ENCODE data around the gene OR52A5.
"Not testable (repeated sequence)": the region's sequence is repeated elsewhere in the genome, so short reads cannot be mapped to it uniquely, and the experiment has no call there.

The OR52A5 gene

DNA sequence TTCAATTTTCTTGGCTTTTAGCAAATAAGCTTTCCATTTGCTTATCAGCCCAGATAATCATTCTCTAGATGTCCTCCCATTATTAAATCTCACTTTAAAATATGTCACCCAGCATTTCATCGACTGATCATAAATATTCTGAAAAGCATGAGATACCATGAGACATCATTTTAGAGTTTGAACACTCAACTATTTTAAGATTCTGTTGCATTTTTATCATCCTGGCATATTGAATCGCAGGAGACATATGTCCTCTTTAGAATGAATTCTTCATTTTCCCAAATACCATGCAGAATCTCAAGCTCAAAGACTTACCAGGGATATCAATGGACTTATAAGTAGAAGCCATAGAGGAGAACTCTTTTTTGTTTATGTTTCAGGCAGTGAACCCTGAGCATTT is at the start of gene OR52A5:
Gene OR52A5 (minus strand): TSS at position 361 of the 400 bp plus-strand sequence. CDS start 5,714 bp downstream, outside the sequence.
- DNase-seq (ENCODE audit: low read depth, low spot score): no peak

DNA sequence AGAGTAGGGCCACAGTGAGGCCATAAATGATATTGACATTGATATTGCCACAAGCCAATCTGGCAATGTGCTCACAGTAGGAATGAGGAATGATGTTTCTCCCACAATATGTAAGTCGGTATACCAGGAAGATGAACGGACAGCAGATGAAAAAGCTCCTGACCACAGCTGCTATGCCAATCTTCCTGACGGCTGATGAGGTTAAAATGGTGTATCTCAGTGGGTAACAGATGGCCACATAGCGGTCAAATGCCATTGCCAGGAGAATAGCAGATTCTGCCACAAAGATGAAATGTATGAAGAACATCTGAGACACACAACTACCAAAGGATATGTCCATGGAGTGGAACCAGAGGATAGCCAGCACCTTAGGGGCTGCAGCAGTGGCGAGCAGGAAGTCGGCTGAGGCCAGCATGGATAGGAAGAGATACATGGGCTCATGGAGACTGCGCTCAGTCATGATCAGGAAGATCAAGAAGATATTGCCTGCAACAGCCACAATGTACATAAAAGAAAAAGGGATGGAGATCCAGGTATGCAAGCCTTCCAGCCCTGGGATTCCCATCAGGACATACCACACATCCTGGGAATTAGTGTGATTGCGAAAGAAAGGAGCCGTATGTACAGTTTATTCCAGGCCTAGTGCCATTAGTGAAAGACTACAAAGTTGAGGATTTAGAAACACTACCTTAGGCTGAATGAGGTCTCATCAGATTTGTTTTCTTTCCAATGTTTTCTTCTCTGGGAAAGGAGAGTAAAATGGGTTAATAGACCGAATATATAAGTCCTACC is 40.1 kb upstream of the OR52A5 start:
- DNase-seq (ENCODE audit: low read depth, low spot score): no peak

DNA sequence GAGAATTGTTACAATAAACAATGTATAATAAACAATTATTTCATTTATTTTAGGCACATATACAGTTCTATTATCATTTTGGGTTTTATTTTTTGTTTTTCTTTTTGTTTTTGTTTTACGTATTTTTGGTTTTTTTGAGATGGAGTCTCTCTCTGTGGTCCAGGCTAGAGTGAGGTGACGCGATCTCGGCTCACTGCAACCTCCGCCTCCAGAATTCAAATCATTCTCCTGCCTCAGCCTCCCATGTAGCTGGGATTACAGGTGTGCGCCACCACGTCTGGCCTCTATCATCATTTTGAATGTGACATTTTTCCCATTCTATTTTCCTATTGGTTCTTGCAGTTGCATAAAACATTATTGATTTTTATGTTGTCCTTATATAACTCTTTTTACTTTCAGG is 36.8 kb upstream of the OR52A5 start:
- no peak for DNase-seq (ENCODE audit: low read depth, low spot score)

DNA sequence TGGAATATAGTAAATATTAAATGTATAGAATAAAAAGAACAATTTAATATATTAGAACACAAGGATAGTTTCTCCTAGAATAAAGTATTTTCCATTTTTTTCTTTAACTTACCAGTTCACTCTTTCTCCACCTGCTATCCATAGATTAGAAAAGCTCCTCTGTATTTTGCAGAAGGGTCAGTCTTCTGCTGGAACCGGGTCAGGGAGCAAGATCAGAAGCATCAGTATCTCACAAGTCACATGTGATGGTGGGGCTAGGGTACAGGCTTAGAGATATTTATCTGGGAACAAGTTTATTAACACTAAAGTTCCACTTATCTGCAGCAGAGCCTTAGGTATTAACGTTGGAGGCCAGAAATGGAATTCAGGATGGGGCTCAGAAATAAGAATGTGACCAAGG is 33.7 kb upstream of the OR52A5 start:
- no peak for DNase-seq (ENCODE audit: low read depth, low spot score)

DNA sequence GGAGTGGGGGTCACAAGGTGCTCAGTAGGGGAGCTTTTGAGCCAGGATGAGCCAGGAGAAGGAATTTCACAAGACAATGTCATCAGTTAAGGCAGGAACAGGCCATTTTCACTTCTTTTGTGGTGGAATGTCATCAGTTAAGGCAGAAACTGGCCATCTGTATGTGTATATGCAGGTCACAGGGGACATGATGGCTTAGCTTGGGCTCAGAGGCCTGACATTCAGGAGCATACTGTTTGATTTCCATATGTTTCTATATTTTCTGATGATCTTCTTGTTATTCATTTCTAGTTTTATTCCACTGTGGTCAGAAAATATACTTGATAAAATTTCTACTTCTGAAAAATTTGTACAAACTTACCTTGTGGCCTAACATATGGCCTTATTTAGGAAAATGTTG is 27.7 kb upstream of the OR52A5 start:
- not testable (repeated sequence) for DNase-seq (ENCODE audit: low read depth, low spot score)

DNA sequence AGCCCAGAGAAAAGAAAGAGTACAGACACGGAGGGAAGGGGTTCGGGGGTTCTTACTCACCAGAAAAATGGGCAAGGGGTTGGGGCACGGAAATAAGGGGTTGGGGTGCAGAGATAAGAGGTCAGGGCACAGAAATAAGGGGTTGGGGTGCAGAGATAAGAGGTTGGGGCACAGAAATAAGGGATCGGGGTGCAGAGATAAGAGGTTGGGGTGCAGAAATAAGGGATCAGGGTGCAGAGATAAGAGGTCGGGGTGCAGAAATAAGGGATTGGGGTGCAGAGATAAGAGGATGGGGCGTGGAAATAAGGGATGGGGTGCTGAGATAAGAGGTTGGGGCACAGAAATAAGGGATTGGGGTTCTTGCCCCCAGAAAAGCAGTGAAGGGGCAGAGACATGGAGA is 26.7 kb upstream of the OR52A5 start:
- not testable (repeated sequence) for DNase-seq (ENCODE audit: low read depth, low spot score)

DNA sequence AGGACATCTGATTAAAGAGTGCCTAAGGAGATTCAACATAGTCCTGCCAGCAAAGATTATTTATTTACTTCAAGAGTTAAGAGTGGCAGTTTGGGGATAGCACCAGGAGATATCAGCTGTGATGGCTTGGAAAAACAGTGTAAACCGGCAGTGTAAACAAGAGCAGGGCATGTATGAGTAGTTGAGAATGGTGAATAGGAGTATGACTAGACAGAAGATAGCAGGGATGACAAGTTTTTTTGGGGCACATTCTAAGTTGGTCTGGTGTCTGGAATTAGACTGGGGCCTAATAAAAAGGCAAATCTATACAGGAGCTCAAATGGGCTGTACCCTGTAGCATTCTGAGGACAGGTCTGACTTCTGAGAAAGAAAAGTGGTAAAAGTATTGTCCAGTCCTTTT is 22.9 kb upstream of the OR52A5 start:
- not testable (repeated sequence) for DNase-seq (ENCODE audit: low read depth, low spot score)

DNA sequence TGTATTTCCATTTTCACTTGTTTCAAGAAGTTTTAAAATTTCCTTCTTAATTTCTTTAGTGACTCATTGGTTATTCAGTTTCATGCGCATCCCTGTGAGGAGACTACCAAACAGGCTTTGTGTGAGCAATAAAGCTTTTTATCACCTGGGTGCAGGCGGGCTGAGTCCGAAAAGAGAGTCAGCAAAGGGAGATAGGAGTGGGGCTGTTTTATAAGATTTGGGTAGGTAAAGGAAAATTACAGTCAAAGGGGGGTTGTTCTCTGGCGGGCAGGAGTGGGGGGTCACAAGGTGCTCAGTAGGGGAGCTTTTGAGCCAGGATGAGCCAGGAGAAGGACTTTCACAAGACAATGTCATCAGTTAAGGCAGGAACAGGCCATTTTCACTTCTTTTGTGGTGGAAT is 22.1 kb upstream of the OR52A5 start:
- not testable (repeated sequence) for DNase-seq (ENCODE audit: low read depth, low spot score)

DNA sequence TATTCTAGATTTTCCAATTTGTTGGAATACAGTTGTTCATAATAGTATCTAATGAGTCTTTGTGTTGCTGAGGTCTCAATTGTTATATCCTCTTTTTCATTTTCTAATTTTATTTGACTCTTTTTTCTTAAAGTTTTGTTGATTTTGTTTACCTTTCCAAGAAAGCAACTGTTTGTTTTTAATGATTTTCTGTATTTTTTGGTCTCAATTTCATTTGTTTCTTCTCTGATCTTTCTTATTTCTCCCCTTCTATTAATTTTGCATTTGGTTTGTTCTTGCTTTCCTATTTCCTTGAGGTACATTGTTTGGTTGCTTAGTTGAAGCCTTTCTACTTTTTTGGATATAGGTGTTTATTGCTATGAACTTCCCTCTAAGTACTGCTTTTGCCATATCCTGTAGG is 21.6 kb upstream of the OR52A5 start:
- no peak for DNase-seq (ENCODE audit: low read depth, low spot score)

DNA sequence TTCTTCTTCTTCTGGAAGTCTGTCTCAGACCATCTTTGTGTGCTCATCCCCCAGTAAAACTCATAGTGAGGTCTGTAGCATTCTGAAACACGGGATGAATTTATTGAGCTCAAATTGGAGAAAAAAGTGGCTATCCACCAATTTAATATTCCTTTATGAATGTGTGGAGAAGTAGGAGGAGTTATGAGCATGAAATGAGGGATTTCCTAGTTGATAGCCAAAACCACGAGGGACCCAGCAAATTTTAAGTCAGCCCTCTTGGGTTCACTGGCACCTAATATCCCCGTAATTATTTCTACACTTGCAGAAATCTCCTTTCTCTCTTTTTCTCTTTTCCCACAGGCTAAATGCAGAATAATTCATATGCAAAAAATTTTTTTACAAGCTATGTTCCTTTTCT is 16.5 kb upstream of the OR52A5 start, which contains the start of gene OR52A1:
Gene OR52A1 (minus strand): TSS at position 101 of the 400 bp plus-strand sequence. CDS start 2,388 bp downstream, outside the sequence.
- no peak for DNase-seq (ENCODE audit: low read depth, low spot score)

DNA sequence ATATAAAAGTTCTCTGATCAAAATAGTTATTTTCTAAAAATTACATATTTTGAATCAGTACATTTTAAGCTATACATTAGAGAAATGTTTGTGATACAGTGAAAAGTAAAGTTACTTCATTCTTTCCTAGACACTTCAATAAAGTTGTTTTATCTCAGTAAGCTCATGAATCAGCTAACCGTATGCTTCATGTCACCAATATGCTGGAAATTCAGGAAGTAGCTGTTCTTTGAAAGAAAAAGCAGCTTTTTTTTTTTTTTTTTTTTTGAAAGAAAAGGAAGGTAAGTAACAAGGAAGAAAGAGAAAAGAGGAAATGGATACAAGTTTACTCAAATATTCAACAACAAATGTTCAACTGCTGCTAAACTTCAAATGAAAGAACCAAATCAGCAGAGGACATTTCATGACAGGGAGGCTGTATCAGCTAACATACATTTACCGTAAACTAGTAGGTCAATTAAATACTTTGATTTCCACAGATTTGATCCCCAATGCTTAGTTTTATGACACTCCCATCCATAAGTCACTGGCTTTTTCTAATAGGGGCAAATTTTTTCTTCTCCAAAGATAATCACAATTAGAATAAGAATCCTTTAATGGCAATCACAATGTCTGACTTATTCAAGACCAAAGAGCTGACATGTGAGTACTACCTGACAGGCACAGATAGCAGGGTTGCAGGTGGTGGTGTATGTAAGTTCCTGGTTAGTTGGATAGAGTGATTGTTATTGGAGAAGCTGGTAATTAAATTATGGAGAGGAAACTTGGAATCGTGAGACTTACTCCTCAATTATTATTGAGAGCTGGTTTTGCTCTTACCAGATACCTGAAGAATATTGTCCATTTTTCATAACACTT is 15.6 kb upstream of the OR52A5 start:
- DNase-seq (ENCODE audit: low read depth, low spot score): no peak

DNA sequence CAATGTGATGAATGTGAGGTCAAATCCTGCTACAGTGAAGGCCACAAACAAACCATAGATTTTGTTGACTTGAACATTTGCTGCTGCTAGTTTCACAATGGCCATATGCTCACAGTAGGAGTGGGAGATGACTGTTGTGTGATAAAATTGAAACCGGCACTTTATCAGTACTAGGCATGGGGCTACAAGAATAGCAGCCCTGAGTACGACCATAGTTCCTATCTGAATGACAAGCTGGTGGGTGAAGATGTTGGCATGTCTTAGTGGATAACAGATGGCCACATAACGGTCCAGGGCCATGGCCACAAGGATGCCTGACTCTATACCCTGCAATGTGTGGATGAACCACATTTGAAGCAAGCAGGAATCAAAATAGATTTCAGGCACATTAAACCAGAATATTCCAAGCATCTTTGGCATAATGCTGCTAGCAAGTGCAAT is 13.6 kb upstream of the OR52A5 start:
- no peak for DNase-seq (ENCODE audit: low read depth, low spot score)

DNA sequence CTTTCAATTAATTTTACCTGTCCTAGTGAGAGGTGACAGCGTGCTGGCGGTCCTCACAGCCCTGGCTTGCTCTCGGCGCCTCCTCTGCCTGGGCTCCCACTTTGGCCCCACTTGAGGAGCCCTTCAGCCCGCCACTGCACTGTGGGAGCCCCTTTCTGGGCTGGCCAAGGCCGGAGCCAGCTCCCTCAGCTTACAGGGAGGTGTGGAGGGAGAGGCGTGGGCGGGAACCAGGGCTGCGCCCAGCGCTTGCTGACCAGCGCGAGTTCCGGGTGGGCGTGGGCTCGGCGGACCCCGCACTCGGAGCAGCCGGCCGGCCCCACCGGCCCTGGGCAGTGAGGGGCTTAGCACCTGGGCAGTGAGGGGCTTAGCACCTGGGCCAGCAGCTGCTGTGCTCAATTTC is 6.0 kb upstream of the OR52A5 start:
- not testable (repeated sequence) for DNase-seq (ENCODE audit: low read depth, low spot score)

DNA sequence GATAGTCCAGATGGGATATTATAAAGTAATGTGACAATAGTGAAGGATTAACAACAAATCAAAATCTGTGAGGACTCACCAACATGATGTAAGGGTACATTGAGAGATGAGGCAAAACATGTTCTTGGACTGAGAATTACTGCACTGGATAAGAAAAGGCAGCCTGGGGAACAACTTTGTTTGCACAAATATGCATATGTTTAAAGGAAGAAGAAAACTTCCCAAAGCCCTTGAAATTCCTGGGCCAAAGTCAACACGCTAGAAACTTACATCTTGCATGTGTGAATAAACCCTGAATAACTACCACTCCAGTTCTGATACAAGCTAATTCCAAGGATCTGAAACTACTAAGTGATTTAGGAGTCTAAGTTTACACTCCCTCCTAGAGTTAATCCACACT is 1.1 kb downstream of the OR52A5 start:
- DNase-seq (ENCODE audit: low read depth, low spot score): no peak

DNA sequence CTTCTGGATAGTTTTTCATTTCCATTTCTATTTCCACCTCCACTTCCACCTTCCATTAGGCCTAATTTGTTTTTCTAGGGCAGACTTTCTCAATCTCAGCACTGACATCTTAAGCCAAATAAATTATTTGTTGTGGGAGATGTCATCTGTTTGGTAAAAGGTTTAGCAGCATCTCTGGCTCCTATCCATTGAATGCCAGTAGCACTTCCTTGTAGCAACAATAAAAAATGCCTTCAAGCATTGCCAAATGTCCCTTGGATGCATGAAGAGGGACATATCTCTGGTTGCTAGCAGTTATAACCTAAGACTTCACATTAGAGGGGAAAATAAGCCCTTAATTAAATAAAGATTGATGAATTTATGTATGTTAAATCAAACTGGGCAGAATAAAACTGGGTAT is 1.9 kb downstream of the OR52A5 start:
- no peak for DNase-seq (ENCODE audit: low read depth, low spot score)

DNA sequence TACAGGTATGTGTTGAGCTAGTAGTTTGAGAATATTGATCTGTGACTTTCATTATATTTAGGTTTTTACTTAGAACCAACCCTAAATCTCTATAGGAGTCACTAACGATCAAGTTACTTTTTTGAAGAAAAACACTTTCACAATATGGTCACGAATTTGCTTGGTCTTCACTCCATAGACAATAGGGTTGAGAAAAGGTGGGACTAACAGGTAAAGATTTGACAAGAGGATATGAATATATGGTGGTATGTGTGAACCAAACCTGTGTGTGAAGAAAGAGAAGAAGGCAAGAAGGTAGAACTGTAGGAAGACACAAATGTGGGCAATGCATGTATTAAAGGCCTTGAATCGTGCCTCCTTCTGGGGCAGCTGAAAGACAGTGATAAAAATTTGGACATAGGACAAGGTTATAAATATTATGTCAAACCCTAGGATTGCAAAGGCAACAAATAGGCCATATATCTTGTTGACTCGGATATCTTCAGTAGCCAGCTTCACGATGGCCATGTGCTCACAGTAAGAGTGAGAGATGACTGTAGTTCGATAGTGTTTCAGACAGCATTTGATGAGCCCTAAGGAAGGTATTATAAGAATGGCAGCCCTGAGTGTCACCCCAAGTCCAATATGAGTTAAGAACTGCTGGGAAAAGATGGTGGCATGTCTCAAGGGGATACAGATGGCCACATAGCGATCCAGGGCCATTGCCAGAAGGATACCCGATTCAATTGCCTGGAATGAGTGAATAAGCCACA is 6.4 kb downstream of the OR52A5 start:
- no peak for DNase-seq (ENCODE audit: low read depth, low spot score)

DNA sequence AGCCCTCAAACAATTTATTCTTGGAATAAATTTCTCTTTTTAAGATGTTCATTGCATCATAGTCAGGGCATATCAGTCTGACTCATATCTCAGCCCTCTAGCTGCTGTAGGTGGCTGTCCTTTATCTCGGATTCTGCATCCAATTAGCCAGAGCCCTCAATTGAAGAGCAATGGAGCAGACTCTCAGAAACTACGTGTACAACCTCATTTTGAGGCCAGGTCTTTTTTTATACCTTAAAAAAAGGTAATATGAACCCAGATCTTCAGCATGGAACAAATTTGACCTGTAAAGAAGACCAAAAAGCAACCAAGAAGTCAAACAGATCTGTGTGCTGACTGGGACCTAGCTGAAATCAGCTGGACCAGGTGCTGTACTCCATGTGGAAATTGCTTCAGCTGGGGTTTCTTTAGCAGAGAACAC is 8.7 kb downstream of the OR52A5 start:
- DNase-seq (ENCODE audit: low read depth, low spot score): no peak

DNA sequence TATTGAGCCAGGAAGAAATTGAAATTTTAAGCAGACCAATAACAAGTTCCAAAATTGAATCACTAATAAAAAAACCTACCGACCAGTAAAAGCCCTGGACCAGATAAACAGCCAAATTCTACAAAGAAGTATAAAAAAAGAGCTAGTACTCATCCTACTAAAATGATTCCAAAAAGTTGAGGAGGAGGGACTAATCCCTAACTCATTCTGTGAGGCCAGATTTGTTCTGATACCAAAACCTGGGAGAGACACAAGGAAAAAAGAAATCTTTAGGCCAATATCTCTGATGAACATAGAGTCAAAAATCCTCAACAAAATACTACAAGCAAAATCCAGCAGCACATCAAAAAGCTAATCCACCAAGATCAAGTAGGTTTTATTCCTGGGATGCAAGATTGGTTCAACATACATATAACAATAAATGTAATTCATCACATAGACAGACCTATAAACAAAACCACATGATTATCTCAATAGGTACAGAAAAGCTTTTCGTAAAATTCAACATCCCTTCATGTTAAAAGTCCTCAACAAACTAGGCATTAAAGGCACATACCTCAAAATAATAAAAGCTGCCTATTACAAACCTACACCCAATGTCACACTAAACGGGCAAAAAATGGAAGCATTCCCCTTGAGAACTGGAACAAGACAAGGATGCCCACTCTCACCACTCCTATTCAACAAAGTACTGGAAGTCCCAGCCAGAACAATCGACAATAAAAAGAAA is 13.1 kb downstream of the OR52A5 start:
- no peak for DNase-seq (ENCODE audit: low read depth, low spot score)

DNA sequence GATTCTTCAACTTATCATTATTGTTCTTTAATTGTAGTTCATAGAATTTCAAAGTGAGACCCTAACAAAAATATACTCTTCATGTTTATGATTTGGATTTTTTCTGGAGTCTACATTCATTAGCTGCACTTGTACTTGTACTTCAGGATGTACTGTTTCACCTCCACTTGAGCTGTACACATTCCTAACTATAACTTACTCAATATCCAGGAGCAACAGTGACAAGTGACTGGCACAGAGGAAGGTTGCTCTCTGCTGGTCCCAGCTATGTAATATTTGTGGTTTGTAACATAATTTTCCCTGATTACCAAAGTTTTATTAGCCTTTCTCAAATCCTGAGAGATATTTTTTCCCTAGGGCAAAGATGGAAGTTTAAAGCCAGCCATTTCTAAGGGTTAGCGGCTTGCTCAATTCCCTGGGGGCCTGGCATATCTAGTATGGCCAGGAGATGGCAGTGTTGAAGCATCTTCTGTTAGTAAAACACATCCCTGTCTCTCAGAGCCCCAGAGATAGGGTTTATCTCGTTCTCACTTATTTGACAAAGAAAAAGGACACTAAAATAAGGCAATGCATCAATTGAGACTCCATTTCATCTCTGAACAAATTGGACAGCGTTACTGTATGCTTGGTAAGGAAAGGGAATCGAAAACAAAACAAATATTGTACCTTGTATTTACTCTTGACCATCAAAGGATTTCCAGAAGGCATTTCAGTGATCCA is 14.2 kb downstream of the OR52A5 start:
- peak; percentile 21 for DNase-seq (ENCODE audit: low read depth, low spot score)

DNA sequence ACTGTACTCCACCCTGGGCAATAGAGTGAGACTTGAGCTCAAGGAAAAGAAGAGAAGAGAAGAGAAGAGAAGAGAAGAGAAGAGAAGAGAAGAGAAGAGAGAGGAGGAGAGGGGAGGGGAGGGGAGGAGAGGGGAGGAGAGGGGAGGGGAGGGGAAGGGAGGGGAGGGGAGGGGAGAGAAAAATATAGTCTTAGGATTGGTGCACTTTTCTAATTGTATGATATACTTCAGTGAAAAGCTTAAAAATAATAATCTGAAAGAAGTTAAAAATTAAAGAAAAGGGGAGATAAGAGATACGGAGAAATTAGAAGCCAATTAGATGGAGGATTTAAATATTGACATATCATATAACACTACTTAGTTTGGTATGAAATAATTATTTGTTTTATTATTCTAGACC is 19.3 kb downstream of the OR52A5 start:
- no peak for DNase-seq (ENCODE audit: low read depth, low spot score)

DNA sequence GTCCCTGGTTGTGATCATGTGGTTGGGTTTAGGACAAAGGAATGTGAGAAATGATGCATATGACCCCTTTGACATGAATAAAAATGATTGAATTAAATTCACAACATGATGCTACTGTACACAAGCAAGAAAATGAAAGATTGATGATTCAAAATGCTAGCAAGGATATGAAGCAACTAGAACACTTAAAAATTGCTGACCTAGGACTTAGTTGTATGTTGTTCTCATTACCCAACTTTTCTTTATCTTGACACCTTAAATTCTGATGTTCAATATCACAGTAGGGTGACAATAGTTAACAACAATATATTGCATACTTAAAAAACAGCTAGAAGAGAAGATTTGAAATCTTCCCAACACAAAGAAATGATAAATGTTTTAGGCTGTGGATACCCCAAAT is 20.6 kb downstream of the OR52A5 start:
- DNase-seq (ENCODE audit: low read depth, low spot score): no peak
